T-helper 2 cell treated with Interferon-gamma antibody and Interleukin-4, amounts not matched to agents 5 μg/mL and 100 μg/mL, for 36 hours (primary cell): ENCODE data around the gene PSMG2.
"Not testable (repeated sequence)": the region's sequence is repeated elsewhere in the genome, so short reads cannot be mapped to it uniquely, and the experiment has no call there.

Experiments
- DNase-seq: peaks from one replicate; pipeline ENCODE4 v3.0.0; 2021; ENCODE audit warnings: low spot score
- H3K27ac Mint-ChIP-seq: one replicate; pipeline ENCODE4 v1.8.0; 2021; ENCODE audit warnings: mild to moderate bottlenecking, mixed read lengths
- H3K27me3 Mint-ChIP-seq: one replicate; pipeline ENCODE4 v1.8.0; 2021; ENCODE audit warnings: low read depth, mixed read lengths
- H3K36me3 Mint-ChIP-seq: one replicate; pipeline ENCODE4 v1.8.0; 2021; ENCODE audit warnings: low read depth, mixed read lengths
- H3K4me1 Mint-ChIP-seq: one replicate; pipeline ENCODE4 v1.8.0; 2021; ENCODE audit warnings: low read depth, mixed read lengths
- H3K4me3 Mint-ChIP-seq: one replicate; pipeline ENCODE4 v1.8.0; 2022; ENCODE audit warnings: mild to moderate bottlenecking, moderate library complexity, mixed read lengths
- H3K9me3 Mint-ChIP-seq: one replicate; pipeline ENCODE4 v1.8.0; 2021; ENCODE audit warnings: mixed read lengths

Gene PSMG2

GRCh38 chr18:12745095-12745795 is 42.4 kb downstream of the PSMG2 start:
- no peak overlapping the region for H3K27ac Mint-ChIP-seq
- H3K36me3 Mint-ChIP-seq = no peaks in the 10 kb centered on the region
- no peaks in the 10 kb centered on the region for H3K27me3 Mint-ChIP-seq
- peaks cover 16% of the 10 kb centered on the region for H3K4me1 Mint-ChIP-seq
- H3K9me3 Mint-ChIP-seq = no peaks in the 10 kb centered on the region
- DNase-seq = no peak
- H3K4me3 Mint-ChIP-seq = no peak overlapping the region

DNA sequence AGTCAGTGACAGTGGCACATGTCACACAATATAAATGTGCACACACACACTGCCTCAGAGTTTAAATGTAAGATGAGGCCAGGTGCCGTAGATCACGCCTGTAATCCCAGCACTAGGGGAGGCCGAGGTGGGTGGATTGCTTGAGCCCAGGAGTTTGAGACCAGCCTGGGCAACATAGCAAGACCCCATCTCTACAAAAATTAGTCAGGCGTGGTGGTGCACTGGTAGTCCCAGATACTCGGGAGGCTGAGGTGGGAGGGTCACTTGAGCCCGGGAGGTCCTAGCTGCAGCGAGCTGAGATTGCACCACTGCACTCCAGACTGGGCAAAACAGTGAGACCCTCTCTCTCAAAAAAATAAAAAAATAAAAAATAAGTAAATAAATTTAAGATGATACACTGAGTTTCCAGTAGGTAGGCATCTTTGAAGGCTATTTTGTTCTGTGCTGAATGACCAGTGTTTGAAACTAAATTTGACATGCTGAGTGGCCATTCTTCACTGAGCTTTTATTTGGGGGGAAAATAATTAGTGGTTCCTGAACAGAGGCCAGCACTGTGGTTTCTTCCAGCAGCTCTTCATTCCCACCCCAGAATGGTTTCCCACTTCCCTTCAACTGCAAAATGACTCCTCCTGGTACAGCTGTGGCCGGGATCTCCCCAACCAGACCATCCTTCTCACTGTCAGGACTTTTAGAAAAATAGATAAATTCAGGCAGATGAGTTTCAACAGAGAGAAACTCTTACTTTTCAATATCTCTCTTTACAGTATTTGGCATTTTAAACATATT is 44.9 kb downstream of the PSMG2 start:
- Mint-ChIP-seq H3K4me3 (no peak overlapping the region), H3K9me3 (no peaks in the 10 kb centered on the region), H3K27me3 (no peaks in the 10 kb centered on the region), H3K27ac (no peak overlapping the region), H3K36me3 (no peaks in the 10 kb centered on the region), H3K4me1 (peaks cover 16% of the 10 kb centered on the region)
- no peak for DNase-seq

- no peak for DNase-seq
- Mint-ChIP-seq H3K9me3 (no peaks in the 10 kb centered on the region), H3K4me3 (no peak overlapping the region), H3K4me1 (peaks cover 16% of the 10 kb centered on the region), H3K36me3 (no peaks in the 10 kb centered on the region), H3K27ac (no peak overlapping the region), H3K27me3 (no peaks in the 10 kb centered on the region)
Measured at GRCh38 chr18:12748671-12749070, 45.8 kb downstream of the PSMG2 start.

DNA sequence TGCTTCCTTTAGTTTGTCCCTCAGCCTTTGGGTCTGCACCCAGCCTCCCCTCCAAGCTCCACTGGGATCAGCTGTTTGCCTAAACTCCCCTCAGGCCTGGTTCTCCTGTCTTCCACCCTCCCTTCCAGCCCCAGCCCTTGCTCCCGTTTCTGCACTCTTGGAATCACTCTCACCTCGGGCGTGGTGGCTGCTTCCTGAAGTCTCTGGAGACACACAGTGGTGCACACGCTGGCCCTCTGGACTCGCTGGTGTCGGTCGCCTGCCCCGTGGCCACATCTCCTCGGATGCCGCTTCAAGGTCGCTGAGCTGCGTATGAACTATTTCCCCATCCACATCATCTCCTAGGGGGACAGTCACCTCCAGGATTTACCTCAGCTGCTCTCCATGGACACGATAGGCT is 46.3 kb downstream of the PSMG2 start:
- Mint-ChIP-seq H3K27me3 (no peaks in the 10 kb centered on the region), H3K27ac (peak overlapping the region; percentile 55), H3K4me3 (no peak overlapping the region), H3K36me3 (no peaks in the 10 kb centered on the region), H3K4me1 (peaks cover 16% of the 10 kb centered on the region), H3K9me3 (no peaks in the 10 kb centered on the region)
- no peak for DNase-seq

GRCh38 chr18:12750076-12750714 is 47.4 kb downstream of the PSMG2 start:
- H3K27ac Mint-ChIP-seq = peak overlapping the region; percentile 55
- H3K4me1 Mint-ChIP-seq = peaks cover 16% of the 10 kb centered on the region
- DNase-seq = peak; percentile 24

GRCh38 chr18:12750715-12751502 is 48.1 kb downstream of the PSMG2 start:
- Mint-ChIP-seq H3K4me1 (peaks cover 16% of the 10 kb centered on the region), H3K9me3 (no peaks in the 10 kb centered on the region), H3K27ac (peak overlapping the region; percentile 49), H3K36me3 (peaks cover 2% of the 10 kb centered on the region), H3K27me3 (no peaks in the 10 kb centered on the region), H3K4me3 (no peak overlapping the region)
- no peak for DNase-seq

More at GRCh38 chr18:12750076-12750714, 47.4 kb downstream of the PSMG2 start:
- Mint-ChIP-seq H3K27me3 (no peaks in the 10 kb centered on the region), H3K4me3 (peak overlapping the region; percentile 48), H3K9me3 (no peaks in the 10 kb centered on the region), H3K36me3 (peaks cover 2% of the 10 kb centered on the region)

GRCh38 chr18:12751503-12751884 is 48.7 kb downstream of the PSMG2 start:
- Mint-ChIP-seq H3K4me1 (peaks cover 16% of the 10 kb centered on the region), H3K4me3 (no peak overlapping the region), H3K36me3 (peaks cover 3% of the 10 kb centered on the region), H3K9me3 (no peaks in the 10 kb centered on the region), H3K27me3 (peaks cover under 1% of the 10 kb centered on the region), H3K27ac (no peak overlapping the region)
- no peak for DNase-seq

DNA sequence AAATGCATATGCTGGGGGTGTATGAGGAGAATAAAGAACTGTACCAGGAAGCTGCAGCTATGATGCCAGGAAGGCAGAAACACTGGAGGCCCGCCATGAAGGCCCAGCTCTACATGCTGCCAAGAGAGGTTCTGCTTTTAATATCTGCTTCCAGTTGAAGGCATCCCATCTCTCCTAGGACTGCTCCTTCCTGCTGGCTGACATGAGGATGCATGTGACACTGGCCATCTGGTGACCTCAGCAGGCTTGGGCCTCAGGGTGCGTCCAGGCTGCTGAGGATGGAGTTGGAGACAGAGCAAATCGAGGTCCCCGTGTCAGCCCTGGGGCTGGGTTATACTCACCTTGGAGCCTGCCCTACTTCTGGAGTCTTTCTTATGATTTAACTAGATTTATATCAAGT is 49.0 kb downstream of the PSMG2 start:
- Mint-ChIP-seq H3K9me3 (no peaks in the 10 kb centered on the region), H3K27me3 (peaks cover 2% of the 10 kb centered on the region)

GRCh38 chr18:12754511-12754910 is 51.7 kb downstream of the PSMG2 start:
- H3K27ac Mint-ChIP-seq = no peak overlapping the region

More for the DNA sequence above, 49.0 kb downstream of the PSMG2 start:
- H3K4me3 Mint-ChIP-seq = no peak overlapping the region
- peaks cover 16% of the 10 kb centered on the region for H3K4me1 Mint-ChIP-seq
- H3K27ac Mint-ChIP-seq = no peak overlapping the region
- no peak for DNase-seq
- peaks cover 5% of the 10 kb centered on the region for H3K36me3 Mint-ChIP-seq

GRCh38 chr18:12755606-12756005 is 52.8 kb downstream of the PSMG2 start:
- H3K4me1 Mint-ChIP-seq, DNase-seq, H3K36me3 Mint-ChIP-seq, H3K4me3 Mint-ChIP-seq, H3K27ac Mint-ChIP-seq, H3K27me3 Mint-ChIP-seq, H3K9me3 Mint-ChIP-seq: not testable (repeated sequence)

More at GRCh38 chr18:12754511-12754910, 51.7 kb downstream of the PSMG2 start:
- no peaks in the 10 kb centered on the region for H3K9me3 Mint-ChIP-seq
- no peak for DNase-seq
- peaks cover 12% of the 10 kb centered on the region for H3K4me1 Mint-ChIP-seq
- peaks cover 2% of the 10 kb centered on the region for H3K27me3 Mint-ChIP-seq
- H3K4me3 Mint-ChIP-seq = no peak overlapping the region
- peaks cover 5% of the 10 kb centered on the region for H3K36me3 Mint-ChIP-seq

- H3K36me3 Mint-ChIP-seq, H3K27ac Mint-ChIP-seq, H3K4me1 Mint-ChIP-seq, H3K27me3 Mint-ChIP-seq, H3K9me3 Mint-ChIP-seq, H3K4me3 Mint-ChIP-seq, DNase-seq: not testable (repeated sequence)
Measured at GRCh38 chr18:12756619-12757239, 53.9 kb downstream of the PSMG2 start.

GRCh38 chr18:12758566-12758965 is 55.7 kb downstream of the PSMG2 start:
- H3K27me3 Mint-ChIP-seq, H3K27ac Mint-ChIP-seq, DNase-seq, H3K4me3 Mint-ChIP-seq, H3K36me3 Mint-ChIP-seq, H3K9me3 Mint-ChIP-seq, H3K4me1 Mint-ChIP-seq: not testable (repeated sequence)

- no peaks in the 10 kb centered on the region for H3K36me3 Mint-ChIP-seq
- peaks cover 2% of the 10 kb centered on the region for H3K4me1 Mint-ChIP-seq
- no peak for DNase-seq
- no peaks in the 10 kb centered on the region for H3K9me3 Mint-ChIP-seq
- no peak overlapping the region for H3K27ac Mint-ChIP-seq
- no peak overlapping the region for H3K4me3 Mint-ChIP-seq
- H3K27me3 Mint-ChIP-seq = no peaks in the 10 kb centered on the region
Measured at GRCh38 chr18:12765126-12765525, 62.3 kb downstream of the PSMG2 start.
